Neuronal stem cell (in vitro differentiated cells): ENCODE results near the gene ZNF132.

Source experiments
- DNase-seq: peaks from one replicate; pipeline ENCODE4 v3.0.0-alpha.2; 2013; ENCODE audit warnings: low spot score
- H2AFZ ChIP-seq: one replicate; pipeline ENCODE4 v1.6.1; 2013; ENCODE audit warnings: mild to moderate bottlenecking, low read length, inconsistent platforms
- H2AK5ac ChIP-seq: 2 replicates; pipeline ENCODE4 v1.6.1; 2013; ENCODE audit warnings: low read depth, mild to moderate bottlenecking, inconsistent platforms, low read length, moderate library complexity, mixed read lengths
- H2BK120ac ChIP-seq: 2 replicates; pipeline ENCODE4 v1.6.1; 2013; ENCODE audit warnings: low read depth, mild to moderate bottlenecking, inconsistent platforms, low read length, moderate library complexity, mixed read lengths
- H2BK12ac ChIP-seq: one replicate; pipeline ENCODE4 v1.6.1; 2013; ENCODE audit warnings: low read length, inconsistent platforms
- H2BK15ac ChIP-seq: 2 replicates; pipeline ENCODE4 v1.6.1; 2013; ENCODE audit warnings: mild to moderate bottlenecking, low read length, inconsistent platforms, mixed read lengths
- H2BK5ac ChIP-seq: one replicate; pipeline ENCODE4 v1.6.1; 2013; ENCODE audit warnings: inconsistent platforms, mild to moderate bottlenecking, low read length, moderate library complexity
- H3K14ac ChIP-seq: one replicate; pipeline ENCODE4 v1.6.1; 2013; ENCODE audit warnings: low read length, inconsistent platforms
- H3K18ac ChIP-seq: 2 replicates; pipeline ENCODE4 v1.6.1; 2013; ENCODE audit warnings: low read length, inconsistent platforms
- H3K23ac ChIP-seq: 2 replicates; pipeline ENCODE4 v1.6.1; 2013; ENCODE audit warnings: low read depth, mild to moderate bottlenecking, mixed read lengths, low read length, inconsistent platforms; ENCODE audit not compliant: poor library complexity
- H3K27ac ChIP-seq: replicated peaks from 3 replicates; pipeline ENCODE4 v1.5.1; 2013; ENCODE audit warnings: low read length, inconsistent platforms
- H3K27me3 ChIP-seq, 3 experiments: 2 replicates each; pipeline ENCODE4 v1.6.1; 2013; ENCODE audit warnings: low read length in 3 of 3, mild to moderate bottlenecking in 2 of 3, inconsistent platforms in 1 of 3, low read depth in 1 of 3, mixed read lengths in 1 of 3, moderate library complexity in 1 of 3; ENCODE audit not compliant: control insufficient read depth in 3 of 3, insufficient read depth in 3 of 3
- H3K36me3 ChIP-seq, 2 donors: replicated peaks in 1 of 2; 2 replicates each; pipeline ENCODE4 v1.6.1; 2013; ENCODE audit warnings: low read length in 2 of 2; ENCODE audit not compliant: control insufficient read depth in 2 of 2, insufficient read depth in 2 of 2
- H3K4ac ChIP-seq: 2 replicates; pipeline ENCODE4 v1.6.1; 2013; ENCODE audit warnings: inconsistent platforms, mild to moderate bottlenecking, low read length, moderate library complexity
- H3K4me1 ChIP-seq, 2 donors: 1 replicate in 1 of 2; 2 replicates in 1 of 2; pipeline ENCODE4 v1.6.1; 2013; ENCODE audit warnings: low read length in 2 of 2, low read depth in 1 of 2; ENCODE audit not compliant: control insufficient read depth in 2 of 2, insufficient read depth in 1 of 2
- H3K4me2 ChIP-seq: one replicate; pipeline ENCODE4 v1.6.1; 2013; ENCODE audit warnings: mild to moderate bottlenecking, low read length, inconsistent platforms; ENCODE audit not compliant: insufficient read depth, poor library complexity, severe bottlenecking
- H3K4me3 ChIP-seq, 2 donors: 2 replicates each; pipeline ENCODE4 v1.5.1; 2013; ENCODE audit warnings: low read length in 2 of 2, mild to moderate bottlenecking in 2 of 2, inconsistent platforms in 1 of 2, moderate library complexity in 1 of 2
- H3K79me1 ChIP-seq: one replicate; pipeline ENCODE4 v1.6.1; 2013; ENCODE audit warnings: low read depth, mild to moderate bottlenecking, inconsistent platforms, low read length, moderate library complexity
- H3K9ac ChIP-seq: one replicate; pipeline ENCODE4 v1.6.1; 2013; ENCODE audit warnings: mild to moderate bottlenecking, low read depth, low read length, inconsistent platforms; ENCODE audit not compliant: poor library complexity
- H3K9me3 ChIP-seq, 2 donors: replicated peaks in 1 of 2; 2 replicates each; pipeline versions ENCODE3 to v1.6.1; 2013; ENCODE audit warnings: low read length in 2 of 2, mild to moderate bottlenecking in 2 of 2, inconsistent platforms in 1 of 2, low read depth in 1 of 2, mixed read lengths in 1 of 2, moderate library complexity in 1 of 2; ENCODE audit not compliant: control insufficient read depth in 2 of 2, insufficient read depth in 1 of 2
- H4K8ac ChIP-seq: one replicate; pipeline ENCODE4 v1.6.1; 2013; ENCODE audit warnings: low read depth, mild to moderate bottlenecking, inconsistent platforms, low read length, moderate library complexity
- H4K91ac ChIP-seq: one replicate; pipeline ENCODE4 v1.6.1; 2013; ENCODE audit warnings: low read length, low read depth, mild to moderate bottlenecking, inconsistent platforms; ENCODE audit not compliant: poor library complexity
- WGBS, 2 donors: extraction: QIAGEN DNeasy Blood & Tissue Kit; methylation state at CpG; one replicate each; pipeline ENCODE4 v1.1.7; 2013; ENCODE audit warnings: missing lambda C conversion rate in 2 of 2, mixed read lengths in 1 of 2; ENCODE audit not compliant: insufficient read length in 2 of 2, insufficient replicate concordance in 1 of 2; ENCODE audit errors: extremely low coverage in 2 of 2; 5-methylcytosine and 5-hydroxymethylcytosine counted together

Gene ZNF132

GRCh38 chr19:58387338-58388174, 52.4 kb downstream of the ZNF132 start:
- Histone ChIP-seq H3K79me1 (peaks cover 13% of the 10 kb centered on the region), H3K4me3 (peak overlapping the region; percentile 60 to 86), H3K36me3 (peaks cover 16 to 44% of the 10 kb centered on the region in 2 donors), H3K14ac (peak overlapping the region; percentile 94), H4K8ac (no peak overlapping the region), H2AK5ac (no peak overlapping the region), H2BK120ac (no peak overlapping the region), H3K4me2 (peak overlapping the region; percentile 98), H3K4ac (no peak overlapping the region), H3K23ac (peak overlapping the region; percentile 95), H3K18ac (peak overlapping the region; percentile 33), H3K4me1 (peaks cover 11 to 17% of the 10 kb centered on the region in 2 donors), H2AFZ (peak overlapping the region; percentile 32), H3K27me3 (no peaks in the 10 kb centered on the region), H3K27ac (no peak overlapping the region), H3K9ac (peak overlapping the region; percentile 97), H2BK5ac (no peak overlapping the region), H2BK15ac (no peak overlapping the region), H2BK12ac (no peak overlapping the region), H3K9me3 (no peaks in the 10 kb centered on the region), H4K91ac (no peak overlapping the region)
- WGBS, 2 donors = no CpG with 5 or more reads among the region's 39 CpGs
- no peak for DNase-seq

- peak within 1 kb of the TSS; percentile 99 for H3K18ac ChIP-seq
- peak within 1 kb of the TSS; percentile 27 for H2BK15ac ChIP-seq
- H3K4me2 ChIP-seq = peak within 1 kb of the TSS; percentile 98
- peak within 1 kb of the TSS; percentile 89 for H4K8ac ChIP-seq
- H3K79me1 ChIP-seq = peaks cover 13% of the 10 kb centered on the region
- H3K23ac ChIP-seq = peak within 1 kb of the TSS; percentile 95
- H3K27ac ChIP-seq = peak within 1 kb of the TSS; percentile 97
- peak within 1 kb of the TSS; percentile 94 for H3K14ac ChIP-seq
- H3K36me3 ChIP-seq = peaks cover 13 to 38% of the 10 kb centered on the region in 2 donors
- peak within 1 kb of the TSS; percentile 87 for H3K4ac ChIP-seq
- peak within 1 kb of the TSS; percentile 69 for H2BK12ac ChIP-seq
- peak within 1 kb of the TSS; percentile 60 to 91 for H3K4me3 ChIP-seq
- no peaks in the 10 kb centered on the region for H3K27me3 ChIP-seq
- peaks cover 12 to 17% of the 10 kb centered on the region in 2 donors for H3K4me1 ChIP-seq
- H2BK5ac ChIP-seq = peak within 1 kb of the TSS; percentile 96
- H4K91ac ChIP-seq = peak within 1 kb of the TSS; percentile 94
- peak within 1 kb of the TSS; percentile 98 for H3K9ac ChIP-seq
- H2AK5ac ChIP-seq = peak within 1 kb of the TSS; percentile 99
- H2AFZ ChIP-seq = peak within 1 kb of the TSS; percentile 91
- H3K9me3 ChIP-seq = no peaks in the 10 kb centered on the region
- peak; percentile 96 for DNase-seq
- H2BK120ac ChIP-seq = no peak within 1 kb of the TSS
- no CpG with 5 or more reads among the region's 64 CpGs for WGBS, 2 donors
Measured at GRCh38 chr19:58386576-58387337, 53.2 kb downstream of the ZNF132 start, which contains the start of gene RPS5. TSS of gene RPS5 (plus strand) at chr19:58387269. CDS start at chr19:58388138, 869 bp downstream.

GRCh38 chr19:58385891-58386575, 53.9 kb downstream of the ZNF132 start:
- Histone ChIP-seq H3K4ac (peak overlapping the region; percentile 87), H2BK120ac (no peak overlapping the region), H3K9me3 (no peaks in the 10 kb centered on the region), H3K23ac (peak overlapping the region; percentile 94), H2BK12ac (peak overlapping the region; percentile 69), H3K18ac (peak overlapping the region; percentile 99), H3K4me3 (peak overlapping the region; percentile 60 to 91), H3K27ac (peak overlapping the region; percentile 97), H3K4me1 (peaks cover 13 to 17% of the 10 kb centered on the region in 2 donors), H2AFZ (peak overlapping the region; percentile 91), H3K27me3 (no peaks in the 10 kb centered on the region), H3K79me1 (peaks cover 13% of the 10 kb centered on the region), H3K9ac (peak overlapping the region; percentile 98), H2AK5ac (peak overlapping the region; percentile 99), H3K4me2 (peak overlapping the region; percentile 95), H3K36me3 (peaks cover 13 to 30% of the 10 kb centered on the region in 2 donors), H4K8ac (peak overlapping the region; percentile 89), H4K91ac (peak overlapping the region; percentile 94), H2BK5ac (peak overlapping the region; percentile 96), H3K14ac (peak overlapping the region; percentile 87), H2BK15ac (peak overlapping the region; percentile 27)
- DNase-seq = no peak
- no CpG with 5 or more reads among the region's 36 CpGs for WGBS, 2 donors
